K562 (cell line): ENCODE results near the gene FAM136A. TPM values are rescaled to one million over a fixed set of nuclear protein-coding genes. Genes with fewer than 3 reads are reported as not detected.

Experiments used
- BRCA1 ChIP-seq, 2 experiments: fragments of 450-650 bp in 1 of 2; sonication (generic) in 1 of 2; formaldehyde crosslinking in 1 of 2; IDR thresholded peaks; 2 replicates each; pipeline versions ENCODE4 v1.5.0 to v1.6.1; 2017 to 2020; ENCODE audit warnings: mild to moderate bottlenecking in 1 of 2, missing genetic modification reagents in 1 of 2
- CBX2 ChIP-seq: fragments of 200-600 bp; sonication (generic); IDR thresholded peaks from one replicate; pipeline ENCODE4 v1.6.1; 2012; ENCODE audit warnings: mild to moderate bottlenecking, low read length, inconsistent platforms; ENCODE audit not compliant: insufficient read depth, poor library complexity, severe bottlenecking
- CBX8 ChIP-seq: fragments of 200-600 bp; sonication (generic); IDR thresholded peaks from 2 replicates; pipeline ENCODE4 v1.6.1; 2012; ENCODE audit warnings: borderline replicate concordance, mixed run types, low read depth, mild to moderate bottlenecking, moderate library complexity, mixed read lengths, low read length, control low read depth, inconsistent platforms; ENCODE audit not compliant: poor library complexity, severe bottlenecking; ENCODE audit errors: extremely low read depth
- DDX20 ChIP-seq: fragments of 450-650 bp; IDR thresholded peaks from 2 replicates; pipeline ENCODE4 v1.6.1; 2016; ENCODE audit warnings: missing genetic modification characterization, low read depth, mild to moderate bottlenecking, missing compliant biosample characterization, moderate library complexity
- HDAC1 ChIP-seq, 2 experiments: fragments of 450-650 bp; IDR thresholded peaks; 2 replicates each; pipeline ENCODE4 v1.6.1; 2016 to 2017; ENCODE audit warnings: inconsistent platforms in 1 of 2, mild to moderate bottlenecking in 1 of 2, moderate library complexity in 1 of 2
- HMG20B ChIP-seq: fragments of 250-450 bp; sonication (Bioruptor Pico); IDR thresholded peaks from 2 replicates; pipeline ENCODE4 v1.5.0; 2021; ENCODE audit warnings: mild to moderate bottlenecking
- HNRNPLL ChIP-seq: fragments of 200-400 bp; formaldehyde crosslinking; IDR thresholded peaks from 2 replicates; pipeline ENCODE4 v1.6.1; 2017; ENCODE audit warnings: low read length, low read depth, mild to moderate bottlenecking; ENCODE audit not compliant: poor library complexity, severe bottlenecking
- KAT8 ChIP-seq: fragments of 450-650 bp; IDR thresholded peaks from 2 replicates; pipeline ENCODE4 v1.6.1; 2016; ENCODE audit warnings: low read depth, mild to moderate bottlenecking
- MCM7 ChIP-seq, 2 experiments: fragments of 450-650 bp; IDR thresholded peaks; 2 replicates each; pipeline ENCODE4 v1.6.1; 2016 to 2018
- NFE2L1 ChIP-seq: fragments of 450-650 bp; IDR thresholded peaks from 2 replicates; pipeline ENCODE4 v1.6.1; 2016; ENCODE audit warnings: missing genetic modification characterization, low read depth, mild to moderate bottlenecking, missing compliant biosample characterization, moderate library complexity, borderline replicate concordance
- PML ChIP-seq: IDR thresholded peaks from 2 replicates; pipeline ENCODE4 v1.6.1; 2012; ENCODE audit warnings: low read length, inconsistent platforms
- SETDB1 ChIP-seq: IDR thresholded peaks from one replicate; pipeline ENCODE4 v1.6.1; 2012; ENCODE audit warnings: low read length, control low read depth, inconsistent platforms
- SPI1 ChIP-seq: IDR thresholded peaks from 2 replicates; pipeline ENCODE4 v1.6.1; 2011; ENCODE audit warnings: low read depth, low read length, control low read depth, borderline replicate concordance
- ZKSCAN1 ChIP-seq: fragments of 150-350 bp; IDR thresholded peaks from 2 replicates; pipeline ENCODE4 v1.6.1; 2016; ENCODE audit warnings: low read depth, low read length
- ZNF232 ChIP-seq: sonication (generic); formaldehyde crosslinking; IDR thresholded peaks from 2 replicates; pipeline ENCODE4 v1.8.0; 2022; ENCODE audit warnings: mild to moderate bottlenecking, missing genetic modification reagents
- polyA plus RNA-seq, 8 experiments: library from polyadenylated mRNA; depleted of rRNA in 4 of 8; stranded (reverse) in 5 of 8; unstranded in 3 of 8; fragments of >200 nt; fragmentation: Nextera tagmentation in 2 of 8; fragmentation: Illumina TruSeq in 1 of 8; extraction: Ambion mirVana in 2 of 8; extraction: Trizol in 1 of 8; gene quantifications; 2 replicates each; pipeline versions ENCODE4 v1.2.1 to v1.2.3, GENCODE V29; 2011 to 2014; ENCODE audit warnings: inconsistent platforms in 1 of 8, missing spikeins in 1 of 8
- total RNA-seq, 7 experiments: library from RNA; depleted of rRNA in 6 of 7; stranded (reverse); fragments of >200 nt in 6 of 7; fragmentation: Illumina TruSeq in 2 of 7; extraction: Trizol in 2 of 7; gene quantifications; 2 replicates each; pipeline versions ENCODE4 v1.2.1 to v1.2.3, GENCODE V29; 2011 to 2021; ENCODE audit warnings: low replicate concordance in 1 of 7
- TF ChIP-seq, protein P1 (sequence below): fragments of 450-650 bp; formaldehyde crosslinking; IDR thresholded peaks from 2 replicates; pipeline ENCODE4 v1.4.0; 2020; ENCODE audit warnings: mild to moderate bottlenecking, moderate library complexity
- TF ChIP-seq, protein P2 (sequence below): fragments of 450-650 bp; formaldehyde crosslinking; IDR thresholded peaks from 2 replicates; pipeline ENCODE4 v1.4.0; 2020; ENCODE audit warnings: mild to moderate bottlenecking, mixed read lengths
- TF ChIP-seq, protein P3 (sequence below): fragments of 450-650 bp; formaldehyde crosslinking; IDR thresholded peaks from 2 replicates; pipeline ENCODE4 v1.4.0; 2022; ENCODE audit warnings: missing genetic modification characterization
- TF ChIP-seq, protein P4 (sequence below): fragments of 250-450 bp; sonication (Bioruptor Pico); IDR thresholded peaks from 2 replicates; pipeline ENCODE4 v1.8.0; 2021; ENCODE audit warnings: borderline replicate concordance, mild to moderate bottlenecking, moderate library complexity; ENCODE audit not compliant: poor library complexity, severe bottlenecking

The FAM136A gene
- total and polyA plus RNA-seq, 9 of the 15 experiments (the other 6 are each of a cell fraction or from before 2014, with no cell fraction given): 89.0 to 151 (median 104) TPM

DNA sequence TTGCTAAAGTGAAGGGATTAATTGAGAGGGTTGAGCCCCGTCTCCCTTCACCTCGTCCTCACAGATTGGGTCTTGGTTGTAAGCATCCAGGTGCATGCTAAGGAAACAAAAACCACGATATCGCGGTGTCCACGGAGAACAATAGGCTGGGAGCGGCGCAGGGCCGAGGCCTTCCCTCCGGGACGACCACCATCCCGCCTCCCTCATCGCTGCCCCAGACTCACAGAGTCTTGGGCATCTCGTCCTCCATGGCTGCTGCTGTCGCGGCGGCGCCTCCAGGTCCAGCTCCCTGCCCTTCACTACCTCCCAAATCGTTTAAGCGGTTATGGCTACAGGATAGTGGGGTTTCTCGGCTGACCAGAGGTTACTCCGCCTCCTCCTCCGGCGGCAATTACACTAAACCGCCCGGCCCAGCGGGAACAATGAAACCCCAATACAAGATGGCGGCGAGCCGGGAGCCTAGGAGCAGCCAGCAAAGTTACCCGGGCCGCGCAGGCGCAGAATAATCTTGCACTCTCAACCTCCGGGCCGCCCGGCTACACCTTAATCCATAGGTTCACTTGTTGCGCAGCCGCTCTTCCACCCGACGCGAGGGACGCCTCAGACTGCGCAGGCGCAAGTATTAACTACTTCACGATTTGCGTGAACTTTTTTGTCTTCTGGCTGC is 53.6 kb downstream of the FAM136A start, which contains the start of gene TIA1 (continued):
- TF ChIP-seq, protein P1, sequence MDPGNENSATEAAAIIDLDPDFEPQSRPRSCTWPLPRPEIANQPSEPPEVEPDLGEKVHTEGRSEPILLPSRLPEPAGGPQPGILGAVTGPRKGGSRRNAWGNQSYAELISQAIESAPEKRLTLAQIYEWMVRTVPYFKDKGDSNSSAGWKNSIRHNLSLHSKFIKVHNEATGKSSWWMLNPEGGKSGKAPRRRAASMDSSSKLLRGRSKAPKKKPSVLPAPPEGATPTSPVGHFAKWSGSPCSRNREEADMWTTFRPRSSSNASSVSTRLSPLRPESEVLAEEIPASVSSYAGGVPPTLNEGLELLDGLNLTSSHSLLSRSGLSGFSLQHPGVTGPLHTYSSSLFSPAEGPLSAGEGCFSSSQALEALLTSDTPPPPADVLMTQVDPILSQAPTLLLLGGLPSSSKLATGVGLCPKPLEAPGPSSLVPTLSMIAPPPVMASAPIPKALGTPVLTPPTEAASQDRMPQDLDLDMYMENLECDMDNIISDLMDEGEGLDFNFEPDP: no peak
- TF ChIP-seq PML (peak; percentile 82), CBX2 (no peak), MCM7 (IDR thresholded peaks at IDR 0.05) (no peak), DDX20 (tag) (no peak), NFE2L1 (tag) (no peak), SPI1 (no peak), ZKSCAN1 (no peak; the same call in 1 of the 2 replicates), BRCA1 (IDR thresholded peaks at IDR 0.05) (no peak), BRCA1 (CRISPR knock-in tag; IDR thresholded peaks at IDR 0.05) (no peak), CBX8 (no peak), ZNF232 (CRISPR knock-in tag) (peak; percentile 58; the same call in 1 of the 2 replicates), SETDB1 (peak; percentile 40), HMG20B (no peak), HNRNPLL (peak; percentile 87), HDAC1 (IDR thresholded peaks at IDR 0.05) (peak in 1 of 2 experiments; percentile 43; a peak in 1 of 4 replicates), KAT8 (no peak)
- TF ChIP-seq, protein P2, sequence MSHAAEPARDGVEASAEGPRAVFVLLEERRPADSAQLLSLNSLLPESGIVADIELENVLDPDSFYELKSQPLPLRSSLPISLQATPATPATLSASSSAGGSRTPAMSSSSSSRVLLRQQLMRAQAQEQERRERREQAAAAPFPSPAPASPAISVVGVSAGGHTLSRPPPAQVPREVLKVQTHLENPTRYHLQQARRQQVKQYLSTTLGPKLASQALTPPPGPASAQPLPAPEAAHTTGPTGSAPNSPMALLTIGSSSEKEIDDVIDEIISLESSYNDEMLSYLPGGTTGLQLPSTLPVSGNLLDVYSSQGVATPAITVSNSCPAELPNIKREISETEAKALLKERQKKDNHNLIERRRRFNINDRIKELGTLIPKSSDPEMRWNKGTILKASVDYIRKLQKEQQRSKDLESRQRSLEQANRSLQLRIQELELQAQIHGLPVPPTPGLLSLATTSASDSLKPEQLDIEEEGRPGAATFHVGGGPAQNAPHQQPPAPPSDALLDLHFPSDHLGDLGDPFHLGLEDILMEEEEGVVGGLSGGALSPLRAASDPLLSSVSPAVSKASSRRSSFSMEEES (CRISPR knock-in tag): no peak
- TF ChIP-seq, protein P3, sequence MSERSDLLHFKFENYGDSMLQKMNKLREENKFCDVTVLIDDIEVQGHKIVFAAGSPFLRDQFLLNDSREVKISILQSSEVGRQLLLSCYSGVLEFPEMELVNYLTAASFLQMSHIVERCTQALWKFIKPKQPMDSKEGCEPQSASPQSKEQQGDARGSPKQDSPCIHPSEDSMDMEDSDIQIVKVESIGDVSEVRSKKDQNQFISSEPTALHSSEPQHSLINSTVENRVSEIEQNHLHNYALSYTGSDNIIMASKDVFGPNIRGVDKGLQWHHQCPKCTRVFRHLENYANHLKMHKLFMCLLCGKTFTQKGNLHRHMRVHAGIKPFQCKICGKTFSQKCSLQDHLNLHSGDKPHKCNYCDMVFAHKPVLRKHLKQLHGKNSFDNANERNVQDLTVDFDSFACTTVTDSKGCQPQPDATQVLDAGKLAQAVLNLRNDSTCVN (CRISPR knock-in tag): no peak
- TF ChIP-seq, protein P4, sequence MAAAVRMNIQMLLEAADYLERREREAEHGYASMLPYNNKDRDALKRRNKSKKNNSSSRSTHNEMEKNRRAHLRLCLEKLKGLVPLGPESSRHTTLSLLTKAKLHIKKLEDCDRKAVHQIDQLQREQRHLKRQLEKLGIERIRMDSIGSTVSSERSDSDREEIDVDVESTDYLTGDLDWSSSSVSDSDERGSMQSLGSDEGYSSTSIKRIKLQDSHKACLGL (CRISPR knock-in tag): no peak
